ENCODE results near the gene MYO7A.

DNA sequence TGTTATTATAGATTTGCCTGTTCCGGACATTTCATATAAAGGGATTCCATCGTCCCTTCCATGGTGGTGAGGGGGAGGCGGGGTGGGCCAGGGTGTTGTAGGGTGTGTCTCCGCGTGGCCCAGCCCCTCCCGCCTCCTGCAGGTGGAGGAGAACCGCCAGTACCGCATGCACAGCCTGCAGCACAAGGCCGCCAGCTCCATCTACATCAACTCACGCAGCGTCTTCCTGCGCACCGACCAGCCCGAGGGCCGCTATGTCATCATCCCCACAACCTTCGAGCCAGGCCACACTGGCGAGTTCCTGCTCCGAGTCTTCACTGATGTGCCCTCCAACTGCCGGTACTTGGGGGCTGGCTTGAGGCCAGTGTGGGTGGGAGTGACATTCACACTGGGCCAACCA is 7.5 kb upstream of the MYO7A start:
- no peak for TF ChIP-seq EZH2 (IDR thresholded peaks at IDR 0.05; ENCODE audit: low read length)
- TF ChIP-seq, protein P1, sequence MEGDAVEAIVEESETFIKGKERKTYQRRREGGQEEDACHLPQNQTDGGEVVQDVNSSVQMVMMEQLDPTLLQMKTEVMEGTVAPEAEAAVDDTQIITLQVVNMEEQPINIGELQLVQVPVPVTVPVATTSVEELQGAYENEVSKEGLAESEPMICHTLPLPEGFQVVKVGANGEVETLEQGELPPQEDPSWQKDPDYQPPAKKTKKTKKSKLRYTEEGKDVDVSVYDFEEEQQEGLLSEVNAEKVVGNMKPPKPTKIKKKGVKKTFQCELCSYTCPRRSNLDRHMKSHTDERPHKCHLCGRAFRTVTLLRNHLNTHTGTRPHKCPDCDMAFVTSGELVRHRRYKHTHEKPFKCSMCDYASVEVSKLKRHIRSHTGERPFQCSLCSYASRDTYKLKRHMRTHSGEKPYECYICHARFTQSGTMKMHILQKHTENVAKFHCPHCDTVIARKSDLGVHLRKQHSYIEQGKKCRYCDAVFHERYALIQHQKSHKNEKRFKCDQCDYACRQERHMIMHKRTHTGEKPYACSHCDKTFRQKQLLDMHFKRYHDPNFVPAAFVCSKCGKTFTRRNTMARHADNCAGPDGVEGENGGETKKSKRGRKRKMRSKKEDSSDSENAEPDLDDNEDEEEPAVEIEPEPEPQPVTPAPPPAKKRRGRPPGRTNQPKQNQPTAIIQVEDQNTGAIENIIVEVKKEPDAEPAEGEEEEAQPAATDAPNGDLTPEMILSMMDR (optimal IDR thresholded peaks at IDR 0.05 in 1 of 3, IDR thresholded peaks at IDR 0.05 in 1 of 3, conservative IDR thresholded peaks at IDR 0.05 in 1 of 3; ENCODE audit: extremely low read depth in 1 of 3, insufficient read depth in 2 of 3, low read length in 3 of 3): no peak

Measured in keratinocyte (primary cell).